ENCODE measurements around the gene SH3BP5L.

The SH3BP5L gene

DNA sequence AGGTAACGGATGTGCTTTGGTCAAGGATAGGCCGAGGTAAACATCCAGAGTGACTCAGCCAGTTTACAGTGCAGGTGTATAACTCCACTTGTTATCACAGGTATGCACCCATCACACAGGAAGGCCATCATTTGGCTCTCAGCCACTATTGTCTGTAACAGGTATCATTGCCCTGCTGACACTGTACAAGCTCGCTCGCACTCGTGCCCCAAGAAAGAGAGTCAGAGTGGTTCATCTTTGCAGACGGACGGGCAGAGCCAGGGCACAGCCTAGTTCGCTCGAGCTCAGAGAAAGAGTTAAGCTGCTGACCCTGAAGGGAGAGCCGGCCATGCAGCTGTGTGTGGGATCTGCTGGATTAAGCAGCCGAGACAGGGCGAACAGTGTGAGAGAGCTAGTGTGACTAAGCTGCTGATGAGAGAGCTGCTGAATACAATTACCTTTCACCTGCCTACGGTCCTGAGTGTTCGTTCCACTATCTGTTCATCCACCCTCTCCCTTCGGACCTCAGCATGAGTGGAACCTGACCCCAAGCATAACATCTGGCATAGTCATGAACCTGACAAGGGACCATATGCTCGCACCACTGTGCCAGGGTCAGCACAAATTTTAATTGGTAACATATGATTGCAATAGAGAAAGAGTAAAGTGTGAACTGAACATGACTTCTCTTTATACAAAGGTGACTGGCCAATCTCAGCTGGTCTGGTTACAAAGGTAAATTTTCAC is 43.1 kb downstream of the SH3BP5L start:
- TF ChIP-seq CTCF (IDR thresholded peaks at IDR 0.05; ENCODE audit: low read depth, low read length, missing control alignments) = no peak
- H3K4me3 ChIP-seq (replicated peaks; ENCODE audit: low read depth, low read length) = no peak overlapping the region
- no peak for DNase-seq (ENCODE audit: extremely low read depth, low read depth)

DNA sequence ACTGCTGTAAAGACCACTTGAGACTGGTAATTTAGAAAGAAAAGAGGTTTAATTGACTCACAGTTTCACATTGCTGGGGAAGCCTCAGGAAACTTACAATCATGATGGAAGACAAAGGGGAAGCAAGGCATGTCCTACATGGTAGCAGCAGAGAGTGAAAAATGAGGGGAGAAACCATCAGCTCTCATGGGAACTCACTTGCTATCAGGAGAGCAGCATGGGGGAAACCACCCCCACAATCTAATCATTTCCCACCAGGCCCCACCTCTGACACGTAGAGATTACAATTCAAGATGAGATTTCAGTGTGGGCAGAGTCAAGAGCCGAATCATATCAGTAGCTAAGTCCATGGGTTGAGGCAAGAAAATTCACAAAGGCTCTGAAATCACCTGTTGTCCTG is 46.4 kb downstream of the SH3BP5L start:
- DNase-seq (ENCODE audit: extremely low read depth, low read depth) = no peak
- H3K4me3 ChIP-seq (replicated peaks; ENCODE audit: low read depth, low read length) = no peak overlapping the region
- no peak for TF ChIP-seq CTCF (IDR thresholded peaks at IDR 0.05; ENCODE audit: low read depth, low read length, missing control alignments)

GRCh38 chr1:248778906-248779305 is 46.8 kb downstream of the SH3BP5L start:
- no peak for TF ChIP-seq CTCF (IDR thresholded peaks at IDR 0.05; ENCODE audit: low read depth, low read length, missing control alignments)
- no peak overlapping the region for H3K4me3 ChIP-seq (replicated peaks; ENCODE audit: low read depth, low read length)
- DNase-seq (ENCODE audit: extremely low read depth, low read depth) = no peak

DNA sequence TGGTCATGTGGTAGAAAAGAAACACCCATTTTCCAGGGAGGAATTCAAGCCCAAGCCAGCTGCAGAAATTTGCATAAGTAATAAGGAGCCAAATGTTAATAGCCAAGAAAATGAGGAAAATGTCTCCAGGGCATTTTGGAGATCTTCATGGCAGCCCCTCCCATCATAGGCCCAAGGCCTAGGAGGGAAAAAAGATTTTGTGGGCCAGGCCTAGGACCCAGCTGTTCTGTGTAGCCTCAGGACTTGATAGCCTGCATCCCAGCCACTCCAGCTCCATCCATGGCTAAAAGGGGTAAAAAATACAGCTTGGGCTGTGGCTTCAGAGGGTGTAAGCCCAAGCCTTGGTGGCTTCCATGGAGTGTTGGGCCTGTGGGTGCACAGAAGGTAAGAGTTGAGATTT is 48.7 kb downstream of the SH3BP5L start:
- H3K4me3 ChIP-seq (replicated peaks; ENCODE audit: low read depth, low read length) = no peak overlapping the region
- no peak for TF ChIP-seq CTCF (IDR thresholded peaks at IDR 0.05; ENCODE audit: low read depth, low read length, missing control alignments)
- DNase-seq (ENCODE audit: extremely low read depth, low read depth) = no peak

DNA sequence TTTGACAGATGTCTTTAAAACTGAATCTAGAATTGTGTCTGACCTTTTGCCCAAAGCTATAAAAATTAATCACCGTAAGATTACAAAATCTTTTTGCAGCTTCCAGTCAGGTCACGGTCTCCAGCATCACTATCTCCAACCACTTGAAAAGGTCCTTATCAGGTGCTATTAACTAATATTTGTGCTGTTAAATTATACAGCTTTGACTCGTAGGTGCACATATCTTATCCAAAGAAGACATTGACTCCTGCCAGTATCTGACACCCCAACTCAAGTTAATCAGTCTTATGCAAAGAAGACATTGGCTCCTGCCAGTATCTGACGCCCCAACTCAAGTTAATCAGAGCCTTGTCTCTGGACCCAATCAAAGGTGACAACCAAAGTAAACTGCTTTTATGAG is 50.3 kb downstream of the SH3BP5L start:
- H3K4me3 ChIP-seq (replicated peaks; ENCODE audit: low read depth, low read length) = no peak overlapping the region
- no peak for TF ChIP-seq CTCF (IDR thresholded peaks at IDR 0.05; ENCODE audit: low read depth, low read length, missing control alignments)
- DNase-seq (ENCODE audit: extremely low read depth, low read depth) = no peak

Data from HFF-Myc (cell line).